Mucosa of gallbladder (tissue), 1 donor: ENCODE measurements around the gene FMO3. TPM values are rescaled to one million over a fixed set of nuclear protein-coding genes. Genes with fewer than 3 reads are reported as not detected.

Experiments used
- DNase-seq: peaks from one replicate; pipeline ENCODE4 v3.0.0-alpha.2; 2020; ENCODE audit warnings: low spot score
- total RNA-seq: library from RNA; stranded (reverse); gene quantifications from one replicate; pipeline ENCODE4 v1.2.1, GENCODE V29; 2021
- donor health status: DM: no; HTN: no; CAD: no.

The FMO3 gene
- total RNA-seq, 1 donor from 2014 or later: 0.86 TPM

DNA sequence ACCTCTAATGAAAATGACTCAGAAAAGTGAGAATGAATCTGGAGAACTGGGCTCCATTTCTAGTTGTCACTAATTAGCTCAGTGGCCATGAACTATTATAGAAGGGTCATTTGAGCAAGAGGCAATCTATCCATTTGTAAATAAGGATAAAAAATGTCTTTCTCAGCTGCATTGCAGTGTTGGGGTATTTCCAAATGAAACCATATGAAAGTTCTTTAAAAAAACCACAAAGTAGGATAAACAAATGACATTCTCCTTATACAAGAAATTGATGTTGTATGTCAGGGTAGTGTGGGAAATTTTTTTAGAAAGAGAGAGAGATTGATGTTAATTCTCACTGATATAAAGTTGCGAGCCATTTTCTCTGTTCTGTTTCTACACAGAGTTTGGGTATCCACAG, 26.0 kb downstream of the FMO3 start:
- no peak for DNase-seq

DNA sequence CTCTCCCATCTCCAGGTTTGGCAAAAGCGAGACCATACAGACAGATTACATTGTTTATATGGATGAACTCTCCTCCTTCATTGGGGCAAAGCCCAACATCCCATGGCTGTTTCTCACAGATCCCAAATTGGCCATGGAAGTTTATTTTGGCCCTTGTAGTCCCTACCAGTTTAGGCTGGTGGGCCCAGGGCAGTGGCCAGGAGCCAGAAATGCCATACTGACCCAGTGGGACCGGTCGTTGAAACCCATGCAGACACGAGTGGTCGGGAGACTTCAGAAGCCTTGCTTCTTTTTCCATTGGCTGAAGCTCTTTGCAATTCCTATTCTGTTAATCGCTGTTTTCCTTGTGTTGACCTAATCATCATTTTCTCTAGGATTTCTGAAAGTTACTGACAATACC, 26.4 kb downstream of the FMO3 start:
- DNase-seq: no peak

DNA sequence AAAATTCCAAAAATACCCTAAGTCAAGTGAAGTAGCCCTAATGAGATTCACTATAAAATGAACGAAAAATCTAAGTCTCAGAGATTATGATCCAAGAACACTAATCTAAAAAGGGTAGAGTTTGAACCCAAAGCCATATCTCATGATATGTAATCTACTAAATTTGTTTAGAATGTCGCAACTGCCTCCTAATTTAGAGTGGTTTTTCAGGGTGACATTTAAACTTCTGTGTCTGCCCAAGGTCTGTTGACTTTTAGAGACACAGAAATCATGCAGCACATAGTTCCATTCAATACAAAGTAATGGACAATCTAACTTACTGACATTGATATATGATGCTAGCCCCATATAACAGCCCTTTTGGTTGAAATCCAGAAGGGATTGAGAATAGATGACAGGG, 28.9 kb downstream of the FMO3 start:
- DNase-seq: no peak

DNA sequence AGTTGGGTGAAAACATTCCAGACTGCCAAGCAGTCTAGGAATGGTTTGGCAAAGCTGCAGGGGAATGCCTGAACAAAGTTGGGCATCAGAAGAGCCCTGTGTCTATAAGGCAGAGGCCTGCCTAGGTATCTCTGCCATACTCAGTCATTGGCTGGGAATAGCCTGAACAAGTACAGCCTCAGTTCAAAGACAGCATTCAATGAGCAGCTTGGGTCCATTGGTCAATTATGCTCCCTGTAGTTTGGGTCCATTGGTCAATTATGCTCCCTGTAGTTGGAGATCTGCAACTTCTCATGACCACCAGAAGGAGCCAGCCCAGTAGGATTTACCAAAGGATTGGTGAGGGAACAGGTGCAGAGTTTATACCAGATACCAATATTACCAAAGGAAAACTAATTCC, 31.6 kb downstream of the FMO3 start:
- DNase-seq: no peak

DNA sequence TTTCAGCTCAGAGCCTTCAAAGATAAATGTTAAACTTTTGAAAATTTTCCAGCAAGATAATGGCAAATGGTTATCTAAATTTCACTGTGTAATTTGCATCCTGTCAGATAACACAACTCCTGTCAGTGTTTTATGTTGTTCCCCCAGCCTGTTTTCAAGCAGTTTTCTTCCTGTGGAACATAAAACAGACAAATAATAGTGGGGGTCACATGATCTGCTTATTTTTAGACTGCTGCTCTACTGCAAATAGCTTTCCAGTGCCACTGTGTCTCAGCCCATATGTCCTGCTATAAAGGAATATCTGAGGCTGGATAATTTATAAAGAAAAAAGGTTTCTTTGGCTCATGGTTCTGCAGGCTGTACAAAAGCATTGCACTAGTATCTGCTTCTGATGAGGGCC, 32.2 kb downstream of the FMO3 start:
- no peak for DNase-seq

DNA sequence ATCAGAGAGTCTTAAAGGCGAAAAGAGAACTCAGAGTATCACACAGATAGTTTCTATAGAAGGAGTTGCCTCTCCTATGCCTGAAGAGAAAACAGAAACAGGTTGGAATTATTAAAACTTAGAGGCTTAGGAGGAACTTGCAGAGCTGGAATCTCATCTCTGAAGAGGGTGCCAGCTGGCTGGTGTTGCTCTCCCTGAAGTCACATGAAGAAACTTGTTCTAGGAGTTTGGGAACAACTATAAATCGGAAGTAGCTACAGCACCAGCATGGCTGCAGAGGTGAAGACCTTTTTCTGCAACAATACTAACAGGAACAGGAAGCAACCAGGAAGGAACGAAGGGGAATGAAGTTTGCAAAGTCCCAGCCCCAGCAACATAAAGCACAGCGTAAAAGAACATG, 35.8 kb downstream of the FMO3 start:
- no peak for DNase-seq

DNA sequence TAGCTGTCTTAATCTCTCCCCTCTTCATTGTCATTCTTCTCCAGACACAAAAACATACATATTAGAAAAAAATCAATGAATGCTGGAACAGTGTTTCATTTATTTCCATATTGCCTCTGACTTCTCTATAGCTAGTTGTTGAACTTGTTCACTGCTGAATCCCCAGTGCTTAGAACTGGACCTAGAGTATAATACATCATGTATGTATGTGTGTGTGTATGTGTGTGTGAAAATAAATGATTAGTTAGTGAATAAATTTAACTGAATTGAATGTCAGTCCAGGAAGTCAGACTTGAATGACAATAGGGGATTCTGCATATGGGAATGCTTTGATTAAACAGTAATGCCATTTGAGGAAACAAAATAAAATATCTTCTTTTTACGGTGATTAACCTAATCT, 36.4 kb downstream of the FMO3 start:
- DNase-seq: no peak

DNA sequence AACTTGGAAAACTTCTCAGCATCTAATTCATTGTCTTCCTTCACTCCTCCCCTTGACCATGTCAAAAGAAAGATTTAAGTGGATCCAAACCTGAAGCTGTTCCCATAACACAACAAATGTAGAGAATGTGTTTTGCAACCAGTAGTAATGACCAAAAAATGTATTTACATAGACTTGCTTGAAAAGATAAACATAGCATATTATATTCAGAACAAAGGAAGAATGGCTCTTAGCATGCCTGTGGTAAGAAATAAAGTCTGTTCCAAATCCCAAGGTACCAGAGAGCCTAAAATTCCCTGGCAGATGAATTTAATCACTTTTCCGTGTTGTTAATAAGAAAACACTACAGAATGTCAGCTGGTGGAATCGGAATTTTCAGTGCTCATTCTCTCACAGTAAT, 36.8 kb downstream of the FMO3 start:
- no peak for DNase-seq

DNA sequence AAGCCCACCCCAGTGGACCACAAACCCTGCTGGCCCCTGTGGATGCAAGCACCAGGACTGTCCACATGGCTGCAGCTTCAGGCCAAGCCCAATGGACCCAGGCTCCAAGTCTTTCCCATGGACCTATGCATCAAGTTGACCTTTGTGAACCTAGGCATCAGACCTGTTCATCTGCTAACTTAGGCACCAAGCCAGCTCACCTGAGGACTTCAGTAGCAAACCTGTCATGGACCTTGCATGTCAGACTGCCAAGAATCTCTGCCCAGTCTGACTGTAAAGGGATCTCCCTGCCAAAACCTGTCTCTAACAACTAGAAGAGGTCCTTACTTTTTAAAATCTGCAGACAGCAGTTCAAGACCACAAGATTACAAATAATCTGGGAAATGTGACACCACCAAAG, 37.8 kb downstream of the FMO3 start:
- DNase-seq: no peak

DNA sequence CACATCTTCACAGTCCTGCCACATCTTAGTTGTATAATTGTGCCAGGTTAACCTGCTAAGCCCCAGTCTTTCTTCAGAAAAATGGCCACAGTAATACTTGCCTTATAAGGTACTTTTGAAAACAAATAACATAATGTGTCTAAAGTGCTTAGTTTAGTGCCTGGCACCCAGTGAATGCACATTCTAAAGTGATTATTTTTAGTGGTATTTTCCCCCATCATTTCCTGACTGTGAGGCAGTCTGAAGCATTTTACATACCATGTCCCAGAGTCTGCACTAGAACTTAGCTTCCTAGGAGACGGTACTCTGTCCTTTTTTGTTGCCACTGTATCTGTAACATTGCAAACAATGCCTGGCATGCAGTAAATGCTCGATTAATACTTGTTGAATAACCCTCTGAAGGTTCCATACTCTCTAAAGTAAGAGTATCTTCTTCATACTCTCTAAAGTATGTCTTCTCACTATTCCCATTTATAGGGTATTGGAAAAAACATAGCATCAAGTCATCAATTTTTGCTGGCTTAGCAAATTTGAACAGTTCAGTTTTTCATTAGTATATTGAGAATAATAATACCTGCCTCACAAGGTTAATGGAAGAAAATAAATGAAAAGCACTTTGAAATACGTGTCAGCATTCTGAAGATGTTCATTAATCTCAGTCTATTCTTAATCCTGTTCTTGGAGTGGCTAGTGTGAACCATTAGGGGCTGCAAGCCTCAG, 43.7 kb downstream of the FMO3 start:
- DNase-seq: no peak

DNA sequence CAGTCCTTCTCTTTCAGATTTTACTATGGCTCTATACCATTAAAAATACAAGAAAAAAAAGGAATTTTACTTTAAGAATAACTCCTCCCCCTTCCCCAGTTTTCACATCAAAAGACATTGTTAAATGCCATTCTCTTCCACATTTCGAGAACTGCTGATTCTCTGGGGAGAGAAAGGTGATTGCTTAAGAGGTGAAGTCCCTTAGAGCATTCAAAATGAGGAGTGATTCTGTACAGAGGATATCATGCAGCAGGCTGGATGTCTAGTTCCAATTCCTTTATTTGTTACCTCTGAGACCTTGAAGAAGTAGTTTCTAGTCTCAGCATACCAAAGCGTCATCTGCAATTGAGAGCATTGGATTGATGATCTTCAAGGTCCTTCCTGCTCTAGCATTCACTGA, 46.9 kb downstream of the FMO3 start:
- no peak for DNase-seq

DNA sequence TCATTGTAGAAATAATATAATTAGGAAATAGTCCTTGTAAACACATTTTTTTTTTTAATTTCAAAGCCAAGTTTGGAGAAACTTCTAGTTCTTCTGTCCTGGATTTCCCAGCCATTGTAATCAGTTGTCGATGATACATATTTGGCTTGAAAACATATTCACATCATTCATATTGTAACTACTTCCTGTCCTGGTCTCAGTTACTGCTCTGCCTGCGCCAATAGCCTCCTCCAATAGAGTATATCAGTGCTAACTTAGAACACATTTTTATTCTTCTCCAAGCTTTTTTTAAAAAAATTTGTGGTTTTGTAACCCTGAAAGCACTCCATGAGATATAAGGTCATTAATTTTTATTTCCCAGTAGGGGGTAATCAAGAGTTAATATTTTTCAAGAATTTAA, 48.3 kb downstream of the FMO3 start:
- DNase-seq: no peak

DNA sequence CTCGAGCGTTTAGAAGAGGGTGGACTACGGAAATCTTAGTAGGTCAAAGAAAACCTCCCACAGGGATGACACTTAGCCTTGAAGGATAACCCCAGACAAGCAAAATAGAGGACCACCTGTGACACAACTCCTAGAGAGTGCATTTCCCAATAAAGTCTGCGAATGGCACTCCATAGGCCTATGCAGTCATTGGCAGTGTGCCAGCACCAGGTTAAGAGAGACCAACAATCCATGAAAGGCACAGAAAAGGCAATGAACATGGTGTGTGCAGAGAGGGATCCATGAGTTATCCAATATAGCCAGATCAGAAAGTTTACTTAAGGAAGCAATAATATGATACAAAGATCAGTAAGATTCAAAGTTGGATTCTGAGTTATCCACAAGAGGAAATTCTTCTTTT, 49.2 kb downstream of the FMO3 start:
- no peak for DNase-seq

DNA sequence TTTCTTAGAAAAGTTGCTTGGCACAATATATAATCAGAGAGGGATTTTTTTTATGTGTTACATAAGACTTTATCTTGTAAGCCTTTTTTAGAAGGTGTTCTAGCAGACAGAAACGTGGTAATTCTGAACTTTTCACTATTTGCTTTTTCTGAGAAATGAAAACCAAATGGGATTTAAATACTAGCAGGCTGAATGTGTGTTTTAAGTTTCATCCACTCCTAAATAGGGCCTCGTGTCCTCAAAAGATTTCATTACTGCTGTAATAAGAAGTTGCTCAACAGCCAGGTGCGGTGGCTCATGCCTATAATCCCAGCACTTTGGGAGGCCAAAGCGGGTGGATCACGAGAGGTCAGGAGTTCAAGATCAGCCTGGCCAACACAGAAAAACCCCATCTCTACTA, 49.7 kb downstream of the FMO3 start:
- DNase-seq: no peak

DNA sequence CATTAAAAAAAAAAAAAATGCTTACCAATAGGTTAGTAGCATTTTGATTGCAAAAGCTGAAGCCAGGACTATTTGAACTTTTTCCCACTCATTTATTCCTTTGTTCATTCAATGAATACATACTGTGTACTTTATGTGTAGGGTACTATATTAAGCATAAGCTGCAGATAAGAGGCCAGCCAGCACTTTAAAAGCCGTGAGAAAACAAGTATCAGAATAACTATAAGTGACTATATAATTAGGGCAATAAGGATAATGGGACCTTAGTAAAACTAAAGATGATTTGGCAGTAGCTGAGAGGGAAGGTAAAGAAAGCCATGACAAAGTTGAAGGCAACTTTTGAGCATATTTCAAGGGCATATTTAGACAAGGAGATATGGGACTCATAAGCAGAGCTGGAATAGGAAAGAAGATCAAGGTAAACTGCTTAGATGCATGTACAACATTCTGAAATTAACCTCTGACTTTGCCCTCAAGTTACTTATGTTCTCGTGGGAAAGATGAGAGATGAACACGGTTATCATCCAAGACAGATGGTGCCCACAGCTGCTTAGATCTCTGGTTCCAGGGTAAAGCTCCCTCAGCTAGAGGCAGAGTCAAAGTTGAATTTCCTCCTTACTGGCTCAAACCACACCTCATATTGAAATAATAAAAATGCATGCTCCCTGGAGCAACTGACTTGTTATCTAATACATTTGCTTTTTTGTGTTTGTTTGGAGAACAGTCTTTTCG, 50.4 kb downstream of the FMO3 start:
- DNase-seq: no peak

DNA sequence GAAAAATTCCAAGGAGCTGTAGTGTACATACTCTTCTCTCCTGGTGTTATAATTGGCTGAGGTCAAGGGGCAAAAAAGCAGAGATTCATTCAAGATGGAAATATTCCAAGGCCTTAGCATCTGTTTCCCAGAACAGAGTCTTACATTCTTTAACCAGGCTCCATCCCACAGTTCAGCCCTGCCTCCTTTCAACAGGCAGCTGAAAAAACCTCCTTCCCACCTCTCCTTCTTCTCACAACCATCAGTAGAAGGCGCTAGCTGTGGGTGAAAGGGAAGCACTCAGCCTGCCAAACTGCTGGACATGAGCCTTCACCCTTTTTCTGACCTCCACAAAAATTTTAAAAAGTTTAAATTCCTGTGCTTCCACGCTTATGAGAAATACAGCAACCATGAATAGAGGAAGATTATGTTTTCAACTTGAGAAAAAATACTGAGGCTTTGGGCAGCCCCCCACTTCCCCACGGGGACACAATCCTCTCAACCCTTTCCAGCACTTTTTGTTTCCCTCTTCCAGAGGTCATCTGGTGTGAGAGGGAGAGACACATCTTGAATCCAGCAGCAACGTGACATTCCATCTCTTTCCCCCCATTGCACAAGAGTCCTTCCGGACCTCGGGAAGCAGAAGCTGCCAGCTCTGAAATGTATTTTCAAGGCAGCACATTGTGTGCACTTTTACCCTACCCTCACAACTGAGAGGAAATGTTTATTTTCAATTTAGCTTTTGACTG, 51.1 kb downstream of the FMO3 start:
- peak; percentile 60 for DNase-seq

DNA sequence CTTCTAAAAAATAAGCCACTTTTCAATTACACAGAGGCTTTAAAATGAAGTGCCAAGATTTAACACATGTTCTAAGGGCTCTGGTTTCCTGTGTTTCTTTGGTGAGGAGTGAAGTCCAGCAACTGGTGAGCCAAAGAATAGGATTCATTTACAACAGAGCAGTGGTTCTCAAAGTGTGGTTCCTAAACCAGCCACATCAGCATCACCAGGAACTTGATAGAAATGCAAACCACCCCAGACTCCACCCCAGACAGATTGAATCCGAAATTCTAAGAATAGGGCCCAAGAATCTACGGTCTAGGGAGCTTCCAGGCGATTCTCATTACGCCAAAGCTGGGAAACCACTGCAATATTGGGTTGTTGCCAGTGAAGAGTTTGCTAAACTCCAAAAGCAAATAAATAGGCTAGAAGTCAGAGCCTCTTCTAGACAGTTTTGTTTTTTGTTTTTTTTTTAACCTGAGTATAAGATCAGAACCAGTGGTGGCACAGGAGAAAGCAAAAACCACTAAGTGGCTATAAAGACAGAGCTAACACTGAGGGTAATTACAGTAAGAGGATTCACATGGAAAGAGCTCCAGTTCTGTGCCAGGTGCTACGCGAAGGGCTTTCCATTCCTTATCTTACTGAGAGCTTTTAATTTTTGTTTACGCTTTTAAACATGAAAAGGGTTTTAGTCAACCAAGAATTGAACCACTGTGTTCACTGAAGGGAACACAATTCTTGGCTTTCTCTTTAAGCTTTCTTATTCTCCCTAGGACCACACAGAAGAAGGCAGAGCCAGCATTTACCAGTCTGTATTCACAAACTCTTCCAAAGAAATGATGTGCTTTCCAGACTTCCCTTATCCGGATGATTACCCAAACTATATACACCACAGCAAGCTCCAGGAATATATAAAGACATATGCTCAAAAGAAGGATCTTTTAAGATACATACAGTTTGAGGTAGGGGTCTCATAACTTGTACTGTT, 52.0 kb downstream of the FMO3 start:
- DNase-seq: peak; percentile 29

DNA sequence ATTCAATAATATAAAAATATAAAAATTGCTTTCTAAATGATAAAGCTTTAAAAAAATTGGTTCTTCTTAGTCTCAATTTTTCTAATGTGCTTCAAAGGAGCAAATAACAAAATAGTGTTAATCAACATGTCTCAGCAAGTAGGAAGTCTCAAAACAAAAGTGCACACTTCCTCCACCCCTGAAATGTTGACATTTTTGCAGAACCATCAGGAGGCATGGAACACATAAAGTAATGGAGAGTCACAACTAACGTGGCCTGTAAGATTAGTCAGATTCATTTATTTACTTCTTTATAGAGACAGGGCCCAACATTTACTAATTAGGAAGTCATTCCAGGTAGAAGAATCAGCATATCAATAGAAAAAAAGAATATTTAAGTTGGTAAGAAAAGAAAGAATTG, 59.5 kb downstream of the FMO3 start:
- DNase-seq: no peak

DNA sequence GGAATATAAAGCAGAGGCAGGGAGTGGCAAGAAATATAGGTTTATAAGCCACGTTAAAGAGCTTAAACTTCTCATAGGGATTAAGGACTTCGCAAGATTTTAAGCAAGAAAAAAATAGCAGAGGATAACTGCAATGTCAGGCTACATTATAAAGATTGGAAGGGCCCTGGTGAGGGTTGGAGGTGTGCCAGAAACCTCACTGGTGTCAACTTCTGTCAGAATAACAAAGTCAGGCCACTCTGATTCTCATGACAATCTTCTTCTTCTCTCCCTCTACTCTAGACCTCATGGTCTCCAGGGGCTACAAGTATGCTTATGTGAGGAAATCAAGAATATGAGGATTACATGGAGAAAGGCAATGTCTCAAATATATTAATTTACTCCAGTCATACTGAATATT, 61.8 kb downstream of the FMO3 start:
- no peak for DNase-seq

DNA sequence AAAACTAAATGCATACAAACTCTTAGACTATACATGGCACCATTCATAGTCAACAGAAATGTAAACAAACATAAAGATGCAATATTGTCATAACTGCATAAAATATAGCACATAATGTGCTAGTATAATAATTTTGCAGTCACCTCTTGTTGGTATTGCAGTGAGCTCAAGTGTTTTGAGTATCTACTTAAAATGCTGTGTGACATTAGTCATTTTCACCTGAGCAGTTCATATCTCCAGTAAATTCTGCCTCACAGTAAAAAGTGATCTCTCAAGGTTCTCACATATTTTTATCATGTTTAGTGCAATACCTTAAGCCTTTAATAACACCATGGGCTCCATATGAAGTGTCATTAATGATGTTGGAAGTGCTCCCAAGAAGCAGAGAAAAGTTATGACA, 64.8 kb downstream of the FMO3 start:
- DNase-seq: no peak

DNA sequence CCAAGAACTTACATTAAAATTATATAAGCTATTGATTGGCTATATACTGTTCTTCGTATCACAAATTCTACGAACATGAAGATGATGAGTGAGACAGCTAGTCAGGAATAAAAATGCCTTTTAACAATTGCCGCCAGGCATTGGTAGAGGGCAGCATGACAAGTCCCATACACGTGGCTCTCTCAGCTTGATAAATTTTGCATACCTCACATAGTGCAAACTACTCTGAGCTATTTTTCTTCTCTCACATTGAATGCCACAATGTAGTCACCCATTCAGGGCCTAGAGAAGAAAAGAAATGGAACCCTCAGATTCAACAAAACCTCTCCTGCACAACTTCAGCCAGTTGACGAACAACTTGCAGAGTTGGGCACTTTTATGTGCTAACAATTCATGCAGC, 67.4 kb downstream of the FMO3 start:
- no peak for DNase-seq

DNA sequence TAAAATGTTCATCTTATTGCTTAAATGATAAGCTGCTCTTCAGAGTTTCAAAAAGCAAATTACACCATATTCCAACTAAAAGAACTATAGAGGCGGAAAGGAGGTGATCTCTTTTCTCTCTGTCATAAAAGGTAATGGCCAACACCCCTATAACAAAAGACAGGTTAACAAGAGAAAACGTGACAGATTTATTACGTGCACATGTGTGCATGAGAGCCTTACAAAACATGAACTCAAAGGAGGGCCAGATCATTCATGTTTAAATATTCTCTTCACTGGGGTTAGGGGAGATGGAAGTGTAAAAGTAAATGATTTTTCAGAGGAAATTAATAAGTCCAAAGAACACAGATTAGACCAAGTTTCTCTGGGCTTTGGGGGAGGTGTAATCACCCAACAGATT, 67.8 kb downstream of the FMO3 start:
- no peak for DNase-seq
